GM12874 (cell line): ENCODE results near the gene WFDC12.

Experiments
- CTCF ChIP-seq: IDR thresholded peaks from 2 replicates; pipeline ENCODE4 v1.5.1; 2011; ENCODE audit warnings: low read depth, mild to moderate bottlenecking, control low read depth, low read length, moderate library complexity; ENCODE audit not compliant: insufficient read depth

Gene WFDC12

GRCh38 chr20:45128099-45128498, 3.8 kb upstream of the WFDC12 start:
- TF ChIP-seq CTCF: no peak

GRCh38 chr20:45121388-45121787, 2.9 kb downstream of the WFDC12 start:
- TF ChIP-seq CTCF: no peak

GRCh38 chr20:45119556-45120266, 4.6 kb downstream of the WFDC12 start:
- no peak for TF ChIP-seq CTCF

GRCh38 chr20:45118028-45118427, 6.2 kb downstream of the WFDC12 start:
- TF ChIP-seq CTCF: no peak

- no peak for TF ChIP-seq CTCF
Measured at GRCh38 chr20:45117581-45117980, 6.7 kb downstream of the WFDC12 start.

GRCh38 chr20:45115829-45116228, 8.4 kb downstream of the WFDC12 start:
- TF ChIP-seq CTCF: no peak

GRCh38 chr20:45115386-45115774, 8.9 kb downstream of the WFDC12 start:
- TF ChIP-seq CTCF: no peak
